ENCODE data around the gene COL25A1. TPM values are rescaled to one million over a fixed set of nuclear protein-coding genes. Genes with fewer than 3 reads are reported as not detected.

COL25A1 gene
- total RNA-seq = 0.14 and 4.0 TPM in 2 replicates

DNA sequence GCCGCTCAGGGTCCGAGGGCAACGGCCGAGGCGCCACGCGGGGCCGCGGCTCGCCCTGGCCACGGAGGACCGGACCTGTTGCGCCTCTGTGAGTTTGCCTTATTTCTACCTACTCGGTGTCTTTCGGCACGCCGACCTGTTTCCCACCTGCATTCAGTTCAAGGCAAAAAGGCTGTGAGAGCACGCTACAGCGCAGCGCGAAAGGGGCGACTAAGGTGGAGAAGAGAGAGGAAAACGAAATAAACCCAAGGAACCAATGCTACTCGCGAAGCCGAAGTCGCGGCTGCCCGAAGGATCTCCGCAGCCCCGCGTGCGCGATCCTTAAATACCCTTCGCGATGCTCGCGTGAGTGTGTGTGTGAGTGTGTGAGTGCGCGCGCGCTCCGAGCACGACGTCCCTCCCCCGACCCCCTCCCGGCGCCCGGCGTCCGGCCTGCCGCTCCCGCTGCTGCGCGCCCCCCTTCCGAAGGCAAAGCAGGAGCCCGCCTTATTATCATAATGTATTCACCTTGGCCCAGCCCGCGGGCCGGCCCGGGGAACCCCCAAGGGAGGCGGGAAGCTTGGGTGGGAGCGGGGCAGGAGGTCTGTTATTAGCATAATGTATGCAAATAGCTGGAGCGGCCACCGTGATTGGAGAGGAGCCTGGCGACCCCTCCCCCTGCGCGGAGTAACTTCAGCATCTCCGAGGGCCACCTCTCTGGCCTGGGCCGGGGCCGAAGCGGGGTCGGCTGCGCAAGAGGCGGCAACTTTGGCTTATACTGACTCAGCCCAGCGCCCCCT is at the start of gene COL25A1:
TSS of gene COL25A1 (minus strand) at position 298 of the 779 bp plus-strand sequence.
- peak; percentile 36 for DNase-seq (ENCODE audit: low read depth, low spot score)

DNA sequence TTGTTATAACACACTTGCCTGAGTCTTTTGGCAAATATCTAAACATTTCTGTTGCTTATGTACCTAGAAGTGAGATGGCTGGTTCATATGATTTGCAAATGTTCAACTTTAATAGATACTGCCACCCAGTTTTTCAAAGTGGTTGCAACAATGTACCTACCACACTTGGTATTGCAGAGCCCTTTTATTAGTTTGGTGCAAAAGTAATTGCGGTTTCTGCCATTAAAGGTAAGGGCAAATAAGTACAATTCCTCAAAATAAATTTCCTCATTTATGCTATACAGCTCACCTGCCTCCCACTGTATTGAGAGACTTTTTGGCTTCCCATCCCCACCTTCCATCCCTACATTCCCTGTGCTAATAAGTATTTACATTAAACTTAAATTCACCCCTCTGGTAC is 47.7 kb upstream of the COL25A1 start:
- DNase-seq (ENCODE audit: low read depth, low spot score) = no peak

GRCh38 chr4:109334129-109335105 is 32.0 kb upstream of the COL25A1 start:
- DNase-seq (ENCODE audit: low read depth, low spot score) = no peak

DNA sequence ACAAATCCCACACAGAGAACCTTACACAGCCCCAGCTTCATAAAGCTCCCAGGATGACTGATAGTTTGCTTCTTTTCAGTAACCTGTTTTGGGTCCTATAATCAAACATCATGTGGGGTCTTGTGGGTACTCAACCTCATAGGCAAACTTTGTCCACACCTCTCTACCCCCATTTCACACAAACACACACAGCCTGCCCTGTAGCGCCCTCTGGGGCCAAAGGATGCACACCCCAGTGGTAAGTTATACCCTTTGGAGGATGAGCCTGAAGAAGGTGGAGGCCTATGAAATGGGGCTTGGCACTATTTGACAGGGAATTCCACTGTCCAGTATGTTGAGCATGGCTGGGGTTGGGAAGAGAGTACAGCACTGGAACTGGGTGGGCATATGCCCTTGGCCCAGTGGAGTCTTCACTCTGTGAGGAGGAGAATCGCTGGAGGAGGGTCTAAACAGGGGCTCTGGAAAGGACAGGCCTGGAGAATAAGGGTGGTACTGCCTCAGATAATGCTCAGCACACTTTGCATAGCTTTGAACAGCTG is 30.5 kb upstream of the COL25A1 start:
- no peak for DNase-seq (ENCODE audit: low read depth, low spot score)

DNA sequence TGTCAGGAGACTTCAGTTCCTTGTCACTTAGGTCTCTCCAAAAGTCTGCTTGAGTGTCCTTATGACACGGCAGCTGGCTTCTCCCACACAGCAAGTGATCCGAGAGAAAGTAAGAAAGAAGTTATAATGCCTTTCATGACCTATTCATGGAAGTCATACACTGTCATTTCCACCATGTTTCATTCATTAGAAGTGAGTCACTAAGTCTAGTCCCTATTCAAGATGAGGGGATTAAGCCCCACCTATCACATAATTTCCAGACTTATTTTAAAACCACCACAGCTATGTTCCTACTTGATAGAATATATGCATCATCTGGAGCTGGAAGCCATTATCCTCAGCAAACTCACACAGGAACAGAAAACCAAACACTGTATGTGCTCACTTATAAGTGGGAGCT is 25.2 kb upstream of the COL25A1 start:
- DNase-seq (ENCODE audit: low read depth, low spot score) = no peak

DNA sequence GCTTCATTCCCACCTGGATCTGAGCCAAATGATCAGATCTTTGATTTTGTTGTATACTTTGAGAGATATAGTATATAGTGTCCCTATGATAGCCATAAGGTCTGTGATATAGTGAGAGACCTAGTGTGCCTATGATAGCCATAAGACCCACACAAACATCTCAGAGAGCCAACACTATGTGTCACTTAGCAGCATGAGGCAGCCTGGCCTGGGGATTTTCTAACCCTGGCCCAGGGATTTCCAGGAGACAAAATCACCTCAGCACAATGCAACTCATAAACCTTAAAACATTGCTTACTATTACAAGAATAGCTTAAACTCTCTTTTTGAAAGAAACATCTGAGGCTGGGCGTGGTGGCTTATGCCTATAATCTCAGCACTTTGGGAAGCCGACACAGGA is 23.2 kb upstream of the COL25A1 start:
- DNase-seq (ENCODE audit: low read depth, low spot score) = no peak

GRCh38 chr4:109323348-109323747 is 20.9 kb upstream of the COL25A1 start:
- DNase-seq (ENCODE audit: low read depth, low spot score) = no peak

GRCh38 chr4:109321232-109321631 is 18.8 kb upstream of the COL25A1 start:
- no peak for DNase-seq (ENCODE audit: low read depth, low spot score)

DNA sequence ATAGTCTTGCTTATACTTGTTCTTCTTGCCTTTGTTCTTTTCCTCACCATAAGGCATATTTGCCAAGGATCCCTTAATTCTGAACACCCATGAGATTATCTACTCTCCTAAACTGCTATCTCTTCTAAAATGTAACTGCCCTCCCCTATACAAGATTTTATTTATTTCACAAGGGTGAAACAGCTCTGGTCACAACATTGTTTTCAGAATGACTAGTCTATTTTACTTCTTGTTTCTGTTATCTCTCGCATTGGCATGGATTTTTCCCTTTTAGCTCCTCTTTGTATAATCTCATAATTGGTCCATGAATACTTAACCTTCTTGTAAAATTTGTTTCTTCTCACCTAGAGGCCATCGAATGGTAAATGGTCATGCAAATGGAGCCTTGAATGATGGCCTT is 17.2 kb upstream of the COL25A1 start:
- DNase-seq (ENCODE audit: low read depth, low spot score) = no peak

DNA sequence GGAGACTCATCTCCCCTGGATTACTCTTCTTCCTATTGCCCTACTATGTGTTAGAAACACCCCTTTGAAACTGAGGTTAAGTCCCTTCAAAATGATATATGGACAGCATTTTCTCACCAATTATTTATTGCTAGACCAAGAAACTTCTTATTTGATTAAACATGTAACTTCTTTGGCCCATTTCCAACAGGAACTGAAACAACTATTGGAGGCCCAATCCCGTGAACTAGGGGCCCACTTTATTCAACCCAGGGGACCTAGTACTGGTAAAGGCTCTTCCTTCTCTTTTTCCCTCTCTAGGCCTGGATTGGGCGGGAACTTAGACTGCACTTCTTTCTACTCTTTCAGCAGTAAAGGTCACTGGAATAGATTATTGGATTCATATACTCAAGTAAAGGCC is 16.7 kb upstream of the COL25A1 start:
- no peak for DNase-seq (ENCODE audit: low read depth, low spot score)

DNA sequence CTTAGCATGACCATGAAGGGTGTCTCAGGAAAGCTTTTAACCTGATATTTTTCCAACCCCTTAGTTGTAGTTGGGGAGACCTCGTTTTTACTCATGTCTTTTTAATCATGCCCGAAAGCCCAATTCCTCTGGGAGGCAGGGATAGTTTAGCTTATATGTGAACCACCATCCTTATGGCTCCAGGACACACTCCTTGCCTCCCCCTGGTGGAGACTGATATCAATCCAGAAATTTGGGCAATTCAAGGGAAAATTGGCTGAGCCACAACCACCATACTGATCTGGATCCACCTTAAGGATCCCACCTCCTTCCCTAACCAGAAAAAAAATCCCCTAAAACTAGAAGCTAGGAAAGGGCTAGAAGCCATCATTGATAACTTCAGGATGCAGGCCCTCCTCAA is 13.4 kb upstream of the COL25A1 start:
- DNase-seq (ENCODE audit: low read depth, low spot score) = no peak

DNA sequence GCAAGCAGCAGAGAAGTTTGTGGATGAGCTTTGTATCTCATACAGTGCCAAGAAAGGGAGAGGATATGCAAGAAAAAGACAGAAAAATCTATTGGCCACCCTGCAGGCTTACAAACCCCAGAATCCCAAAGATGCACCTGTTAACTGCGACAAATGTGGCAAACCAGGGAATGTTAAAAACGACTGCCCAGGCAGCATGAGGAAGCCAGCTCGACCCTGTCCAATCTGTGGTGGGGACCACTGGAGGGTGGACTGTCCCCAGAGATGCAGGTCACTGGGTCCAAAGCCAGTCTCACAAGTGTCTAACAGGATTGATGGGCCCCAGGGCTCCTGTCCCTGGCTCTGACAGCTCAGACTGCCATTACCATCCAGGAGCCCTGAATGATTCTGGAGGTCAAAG is 12.9 kb upstream of the COL25A1 start:
- DNase-seq (ENCODE audit: low read depth, low spot score) = no peak

DNA sequence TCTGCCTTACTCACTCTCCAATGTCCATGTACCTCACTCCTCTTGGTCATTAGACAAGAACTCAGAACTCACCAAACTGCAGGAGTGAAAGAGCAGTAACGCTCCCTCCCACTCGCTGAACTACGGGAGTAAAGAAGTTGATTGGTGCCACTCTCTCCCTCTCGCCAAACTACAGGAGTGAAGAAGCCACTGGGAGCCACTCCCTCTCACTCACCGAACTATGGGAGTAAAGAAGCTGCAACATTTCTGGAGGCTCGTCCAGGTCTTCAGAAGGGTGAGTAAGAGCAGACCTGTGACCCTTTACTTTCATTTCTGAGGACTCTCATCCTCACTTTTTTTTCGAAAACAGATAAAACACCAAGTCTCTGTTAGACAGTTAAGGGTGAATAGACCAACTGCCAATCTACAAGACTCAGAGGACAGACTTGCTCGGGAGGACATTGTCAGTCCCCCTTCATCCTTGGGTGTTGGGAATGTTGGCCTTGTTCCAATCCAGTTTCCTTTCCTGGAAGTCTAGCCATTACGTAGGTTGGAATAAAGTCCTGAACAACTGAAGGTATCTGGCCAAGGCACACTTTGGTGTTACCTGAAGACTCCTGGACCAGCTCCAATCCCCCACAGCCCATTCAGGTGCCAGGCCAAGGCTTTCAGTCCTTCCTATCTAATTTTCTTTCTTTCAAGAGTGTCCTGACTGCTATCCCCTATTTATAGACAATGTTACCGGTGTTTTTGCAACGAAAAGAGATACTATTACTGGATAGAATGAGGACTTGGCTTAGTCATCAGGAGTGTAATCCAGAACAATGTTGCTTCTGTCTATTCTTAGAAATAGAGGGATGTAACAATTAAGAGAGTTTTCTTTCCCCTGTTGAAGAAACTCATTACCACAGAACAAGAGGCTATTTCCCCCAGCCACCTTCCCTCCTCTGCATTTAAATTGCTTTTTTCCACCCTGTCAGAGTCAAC is 11.0 kb upstream of the COL25A1 start:
- no peak for DNase-seq (ENCODE audit: low read depth, low spot score)

DNA sequence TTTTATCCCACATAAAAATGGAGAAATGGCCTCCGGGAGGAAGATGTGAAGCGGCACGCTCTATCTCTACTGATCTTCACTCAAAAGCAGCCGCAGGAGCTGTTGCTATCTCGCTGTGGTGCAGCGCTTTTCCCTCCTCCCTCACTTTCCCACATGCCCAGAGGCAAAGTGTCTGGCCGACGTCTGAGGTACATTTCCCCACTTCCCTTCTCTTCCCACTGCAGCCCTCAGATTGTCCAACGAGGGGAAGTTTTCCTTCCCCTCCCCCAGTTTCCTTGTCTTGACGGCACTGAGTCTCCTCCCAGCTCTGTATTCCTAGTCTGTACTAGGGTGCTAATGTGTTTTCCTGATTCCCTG is 660 bp upstream of the COL25A1 start:
- DNase-seq (ENCODE audit: low read depth, low spot score) = no peak

DNA sequence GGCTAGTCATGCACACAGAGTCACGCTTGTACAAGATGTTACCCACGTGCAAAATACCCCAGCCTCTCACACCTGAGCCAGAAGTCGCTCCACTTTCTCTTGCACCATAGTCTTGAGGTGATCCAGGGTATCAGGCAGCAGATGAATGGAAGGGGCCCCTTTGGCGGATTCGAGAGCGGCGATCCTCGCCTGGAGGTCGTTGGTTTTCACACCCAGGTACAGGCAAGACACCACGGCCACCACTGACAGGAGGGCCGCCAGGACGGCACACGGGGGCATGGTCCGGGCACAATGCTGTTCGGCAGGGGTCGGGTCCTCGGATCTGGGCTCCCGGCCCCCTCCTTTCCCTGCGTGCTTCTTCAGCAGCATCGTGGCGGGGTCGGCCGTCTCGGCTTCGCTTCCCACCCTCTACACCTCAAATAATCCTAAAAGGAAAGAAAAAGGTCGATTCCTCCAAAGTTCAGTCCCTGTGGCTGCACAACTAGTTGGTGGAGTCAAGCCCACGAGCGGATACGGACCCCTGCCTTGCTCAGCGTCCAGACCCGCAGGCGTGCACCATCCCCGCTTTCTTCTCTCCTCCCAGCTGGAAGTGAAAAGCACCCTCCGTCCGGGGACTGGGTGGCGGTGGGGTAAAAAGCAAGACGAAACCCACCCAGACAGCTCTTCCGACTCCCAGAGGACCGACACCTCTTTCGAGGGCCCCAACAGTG is 652 bp downstream of the COL25A1 start:
- DNase-seq (ENCODE audit: low read depth, low spot score) = no peak

DNA sequence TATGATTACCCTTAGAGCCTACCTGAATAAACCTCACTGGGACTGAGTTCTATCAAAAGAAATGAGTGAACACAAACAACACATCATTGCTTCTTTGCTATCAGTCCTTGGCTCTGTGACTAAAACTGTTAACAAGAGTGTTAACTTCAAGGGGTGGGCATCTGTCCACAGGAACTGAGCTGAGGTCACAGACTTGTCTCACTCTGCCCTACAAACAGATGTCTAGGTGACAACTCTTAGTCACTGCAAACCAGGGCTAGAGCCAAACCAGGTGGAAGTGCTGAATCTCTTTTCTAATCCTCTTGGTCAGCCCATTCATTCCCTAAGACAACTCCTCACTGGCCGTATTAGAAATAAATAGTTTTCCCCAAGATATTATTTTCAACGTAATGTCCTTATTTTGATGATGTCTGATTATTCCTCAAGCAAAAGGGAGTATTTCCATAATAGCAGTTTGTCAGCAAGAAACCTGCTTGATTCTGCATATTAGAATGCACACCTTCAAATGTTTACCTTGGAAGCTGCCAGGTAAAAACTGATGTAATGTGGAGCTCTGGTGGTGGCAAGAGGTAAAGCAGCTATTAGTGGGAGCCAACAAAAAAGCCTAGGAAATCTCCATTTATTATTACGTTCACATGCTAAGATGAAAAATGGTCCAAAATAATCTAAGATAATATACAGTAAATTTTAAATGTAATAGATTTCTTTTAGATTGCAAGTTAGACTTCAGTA is 4.0 kb downstream of the COL25A1 start:
- no peak for DNase-seq (ENCODE audit: low read depth, low spot score)

GRCh38 chr4:109296527-109296926 is 5.9 kb downstream of the COL25A1 start:
- no peak for DNase-seq (ENCODE audit: low read depth, low spot score)

DNA sequence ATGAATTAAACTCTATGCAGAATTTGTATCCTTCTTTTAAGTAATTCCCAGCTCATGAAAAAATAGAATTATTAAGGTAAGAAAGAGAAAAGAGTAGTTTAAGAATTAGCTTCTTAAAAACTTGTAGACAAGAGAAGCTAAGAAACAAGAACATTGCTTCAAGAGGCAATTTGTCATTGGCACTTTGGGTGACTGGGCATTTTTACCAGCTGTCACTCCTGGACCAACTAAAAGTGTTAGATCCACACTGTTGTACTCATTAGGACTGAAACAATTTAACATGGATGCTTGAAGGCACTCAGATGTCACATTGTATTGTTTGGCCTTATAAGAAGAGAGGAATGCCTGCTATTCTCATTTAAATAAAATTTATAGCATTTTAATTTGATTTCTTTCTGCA is 7.4 kb downstream of the COL25A1 start:
- no peak for DNase-seq (ENCODE audit: low read depth, low spot score)

GRCh38 chr4:109294468-109295020 is 7.9 kb downstream of the COL25A1 start:
- no peak for DNase-seq (ENCODE audit: low read depth, low spot score)
